Vein endothelial cell (primary cell): ENCODE results near the gene MIGA1. TPM values are rescaled to one million over a fixed set of nuclear protein-coding genes. Genes with fewer than 3 reads are reported as not detected.

ENCODE experiments used
- total RNA-seq: library from RNA; depleted of rRNA; stranded (reverse); fragments of >200 nt; gene quantifications from 2 replicates; pipeline ENCODE4 v1.2.3, GENCODE V29; 2012

Gene MIGA1
- total RNA-seq, result 16.3 and 18.1 TPM in 2 replicates

DNA sequence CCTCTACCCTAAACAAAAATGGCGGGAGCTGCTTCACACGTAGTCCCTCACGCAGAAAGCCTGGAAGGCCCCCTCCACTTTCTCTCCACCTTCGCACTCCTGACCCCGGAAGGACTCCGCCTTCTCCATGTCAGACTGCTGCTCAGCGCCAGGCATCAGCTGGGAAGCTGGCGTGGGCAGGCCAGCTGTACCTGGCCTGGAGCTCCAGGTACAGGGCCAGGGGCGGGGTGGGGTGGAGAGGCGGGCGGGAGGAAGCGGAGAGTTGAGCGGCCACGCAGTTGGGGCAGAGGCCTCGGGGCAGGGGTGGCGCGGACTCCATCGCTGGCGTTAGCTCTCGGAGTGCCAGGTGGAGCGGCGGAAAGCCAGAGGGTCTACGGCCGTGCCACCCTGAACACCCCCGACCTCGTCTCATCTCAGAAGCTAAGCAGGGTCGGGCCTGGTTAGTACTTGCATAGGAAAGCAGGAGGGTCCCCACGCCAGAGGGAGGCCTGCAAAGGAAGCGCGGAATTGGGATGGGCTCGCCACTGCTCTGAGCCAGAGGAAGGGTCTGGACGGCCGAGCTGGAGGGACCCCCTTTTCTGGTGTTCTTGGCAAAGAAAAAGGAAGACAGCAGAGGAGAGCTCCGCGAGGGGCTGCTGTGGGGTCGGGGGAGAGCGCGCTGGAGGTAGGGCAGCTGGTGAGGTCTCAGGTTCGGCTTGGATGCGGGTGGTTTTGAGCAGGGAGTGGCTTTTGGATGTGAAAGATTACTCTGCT lies at the start of gene MIGA1:
MIGA1 (plus strand) TSS at position 121 of the 753 bp plus-strand sequence. CDS start 3,604 bp downstream, outside the sequence.

DNA sequence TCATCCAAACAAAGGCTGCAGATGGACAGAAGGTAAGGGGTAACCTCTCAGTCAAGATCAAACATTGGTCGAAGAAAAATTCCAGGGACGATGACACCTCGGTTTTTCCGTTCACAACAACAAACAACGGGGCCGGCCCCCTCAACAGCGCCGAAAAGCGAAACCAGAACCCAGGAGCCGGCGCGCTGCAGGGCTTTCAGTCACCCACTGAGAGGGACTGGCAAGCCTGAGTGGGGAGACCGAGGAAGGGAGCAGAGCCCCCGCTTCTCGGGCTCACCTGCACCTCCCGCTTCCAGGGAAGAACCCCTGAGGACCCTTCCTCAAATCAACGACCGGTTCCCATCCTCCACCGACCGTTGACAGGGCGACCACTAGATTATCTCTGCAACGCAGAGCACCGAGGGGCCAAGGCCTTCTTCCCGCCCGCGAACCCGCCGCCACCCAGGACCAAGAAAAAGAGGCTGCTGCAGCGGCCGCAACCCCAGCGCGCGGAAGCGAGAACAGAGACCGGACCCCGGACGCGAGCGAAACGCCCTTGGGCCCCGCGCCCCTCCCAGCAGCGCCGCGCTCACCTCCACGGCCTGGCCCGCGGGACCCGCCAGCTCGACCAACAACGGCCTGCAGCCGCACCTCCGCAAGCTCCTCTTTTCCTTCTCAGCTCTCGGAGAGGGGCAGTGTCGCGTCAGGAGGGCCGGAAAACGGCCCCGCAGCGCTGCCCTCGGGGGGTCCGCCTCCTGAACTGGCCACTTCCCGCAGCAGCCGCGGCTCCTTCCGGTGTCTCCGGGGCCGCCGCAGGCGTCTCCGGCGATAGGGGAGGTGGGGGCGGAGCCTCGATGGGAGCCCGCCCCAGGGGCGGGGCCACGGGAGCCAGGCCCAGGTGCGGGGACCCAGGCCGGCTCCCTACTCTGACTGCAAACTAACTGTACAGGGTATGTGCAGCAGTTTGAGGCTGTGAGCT lies 20.1 kb upstream of the MIGA1 start, which contains the start of gene USP33:
USP33 (minus strand) TSS at position 782 of the 958 bp plus-strand sequence. CDS start 18,155 bp downstream, outside the sequence.

GRCh38 chr1:77888081-77888780 lies 108.8 kb downstream of the MIGA1 start, which contains the start of gene NEXN:
TSS of gene NEXN (plus strand) at chr1:77888624. CDS start at chr1:77916107, 27,483 bp downstream.

Other genes starting within 250 kb of the MIGA1 start
- gene ZZZ3, start 97.0 kb upstream of the MIGA1 start, total RNA-seq, result 54.5 and 78.0 TPM in 2 replicates
- 59.4 and 60.7 TPM in 2 replicates for gene USP33, start 19.8 kb upstream of the MIGA1 start, total RNA-seq
- 2.3 and 2.4 TPM in 2 replicates for gene NEXN, start 109.0 kb downstream of the MIGA1 start, total RNA-seq
- 147 and 156 TPM in 2 replicates for gene FUBP1, start 199.4 kb downstream of the MIGA1 start, total RNA-seq
- 227 and 238 TPM in 2 replicates for gene DNAJB4, start 225.3 kb downstream of the MIGA1 start, total RNA-seq